Dermis lymphatic vessel endothelial cell (primary cell): ENCODE data around the gene ZNF773. TPM values are rescaled to one million over a fixed set of nuclear protein-coding genes. Genes with fewer than 3 reads are reported as not detected.

Experiments
- total RNA-seq: library from RNA; depleted of rRNA; stranded (reverse); fragments of >200 nt; gene quantifications from 2 replicates; pipeline ENCODE4 v1.2.1, GENCODE V29; 2014

Gene ZNF773
- 8.6 and 11.6 TPM in 2 replicates for total RNA-seq

DNA sequence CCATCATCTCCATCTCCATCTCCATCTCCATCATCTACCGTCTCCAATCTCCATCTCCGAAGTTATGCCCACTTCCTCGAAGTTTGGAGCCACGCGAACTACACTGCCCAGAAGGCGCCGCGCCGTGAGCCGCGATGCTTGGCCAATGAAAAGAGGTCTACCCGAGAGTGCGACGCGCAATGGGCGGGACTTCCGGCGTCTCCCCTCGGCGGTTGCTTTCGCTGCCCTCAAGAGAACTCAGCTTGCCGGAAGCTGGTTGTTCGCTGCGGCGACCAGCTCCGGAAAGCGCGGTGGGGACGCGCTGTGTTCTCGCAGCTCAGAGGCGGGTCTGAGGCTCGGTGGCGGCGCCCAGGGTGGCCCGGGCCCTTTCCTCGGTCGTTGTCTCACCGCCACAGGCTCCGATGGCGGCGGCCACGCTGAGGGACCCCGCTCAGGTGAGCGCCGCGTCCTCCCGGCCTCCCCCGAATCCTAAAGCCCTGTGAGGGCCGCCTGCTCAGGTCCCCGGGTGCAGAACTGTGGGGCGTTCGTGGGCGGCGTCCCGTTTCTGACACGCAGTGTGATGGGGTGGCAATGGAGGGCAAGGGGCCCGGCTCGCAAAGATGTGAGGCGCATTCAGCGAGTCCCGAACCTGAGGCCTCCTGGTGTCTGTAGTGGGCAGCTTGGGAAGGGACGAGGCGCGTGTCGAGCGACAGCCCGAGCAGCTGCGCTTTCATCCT lies at the start of gene ZNF773:
Gene ZNF773 (plus strand): TSS at position 259 of the 716 bp plus-strand sequence. CDS start 143 bp downstream, at position 402.

DNA sequence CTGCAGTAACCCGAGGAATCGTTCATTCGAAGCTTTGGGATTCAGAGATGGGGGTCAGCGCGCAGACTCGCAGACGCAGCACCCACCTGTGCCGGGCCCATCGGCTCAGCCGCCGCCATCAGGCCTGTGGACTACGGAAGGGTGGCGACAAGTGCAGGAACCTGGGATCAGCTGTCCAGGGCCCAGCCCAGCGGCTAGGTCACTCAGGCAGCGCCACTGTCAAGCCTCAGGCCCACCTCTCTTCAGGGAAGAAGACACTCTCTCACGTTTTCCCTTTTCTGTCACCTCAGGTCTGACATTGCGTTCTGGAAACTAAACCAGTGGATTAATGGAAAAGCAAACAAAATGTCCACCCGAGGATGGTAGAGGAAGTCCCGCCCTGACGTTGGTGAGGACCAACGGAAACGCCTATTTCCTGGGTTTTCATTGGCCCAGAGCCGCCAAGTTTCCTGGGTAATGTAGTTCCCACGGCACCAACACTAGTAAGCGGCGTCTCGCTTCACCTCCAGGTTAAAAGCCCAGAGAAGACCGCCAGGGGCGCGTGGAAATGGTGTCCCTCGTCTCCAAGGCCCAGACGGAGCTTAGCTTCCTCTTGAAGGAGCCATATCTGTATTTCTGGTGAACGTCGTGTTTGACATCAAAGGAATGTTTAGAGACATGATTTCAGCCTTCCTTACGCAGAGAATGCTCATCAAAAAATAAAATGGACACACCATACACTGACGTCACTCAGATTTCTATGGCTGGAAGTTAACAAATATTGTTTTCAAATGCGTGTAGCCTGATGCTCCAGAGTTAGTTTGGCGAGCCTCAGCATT lies 22.3 kb upstream of the ZNF773 start, which contains the start of gene ZNF772:
Gene ZNF772 (minus strand): TSS at position 376 of the 818 bp plus-strand sequence. CDS start 257 bp downstream, at position 119.

DNA sequence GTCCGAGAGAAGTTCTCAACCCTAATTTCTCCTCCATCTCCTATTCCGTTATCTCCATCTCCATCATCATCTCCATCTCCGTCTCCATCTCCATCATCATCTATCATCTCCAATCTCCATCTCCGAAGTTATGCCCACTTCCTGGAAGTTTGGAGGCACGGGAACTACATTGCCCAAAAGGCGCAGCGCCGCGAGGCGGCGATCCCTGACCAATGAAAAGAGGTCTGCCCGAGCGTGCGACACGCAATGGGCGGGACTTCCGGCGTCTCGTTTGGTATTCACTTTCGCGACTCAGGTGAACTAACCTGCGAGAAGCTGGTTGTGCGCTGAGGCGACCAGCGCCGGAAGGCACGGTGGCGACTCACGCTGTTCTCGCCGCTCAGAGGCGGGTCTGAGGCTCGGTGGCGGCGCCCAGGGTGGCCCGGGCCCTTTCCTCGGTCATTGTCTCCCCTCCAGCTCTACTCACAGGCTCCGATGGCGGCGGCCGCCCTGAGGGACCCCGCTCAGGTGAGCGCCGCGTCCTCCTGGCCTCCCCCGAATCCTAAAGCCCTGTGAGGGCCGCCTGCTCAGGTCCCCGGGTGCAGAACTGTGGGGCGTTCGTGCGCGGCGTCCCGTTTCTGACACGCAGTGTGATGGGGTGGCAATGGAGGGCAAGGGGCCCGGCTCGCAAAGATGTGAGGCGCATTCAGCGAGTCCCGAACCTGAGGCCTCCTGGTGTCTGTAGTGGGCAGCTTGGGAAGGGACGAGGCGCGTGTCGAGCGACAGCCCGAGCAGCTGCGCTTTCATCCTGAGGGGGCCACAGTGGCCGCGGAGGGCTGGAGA lies 12.1 kb upstream of the ZNF773 start, which contains the start of gene ZNF419:
Gene ZNF419 (plus strand): TSS at position 274 of the 822 bp plus-strand sequence. CDS start 201 bp downstream, at position 475.

DNA sequence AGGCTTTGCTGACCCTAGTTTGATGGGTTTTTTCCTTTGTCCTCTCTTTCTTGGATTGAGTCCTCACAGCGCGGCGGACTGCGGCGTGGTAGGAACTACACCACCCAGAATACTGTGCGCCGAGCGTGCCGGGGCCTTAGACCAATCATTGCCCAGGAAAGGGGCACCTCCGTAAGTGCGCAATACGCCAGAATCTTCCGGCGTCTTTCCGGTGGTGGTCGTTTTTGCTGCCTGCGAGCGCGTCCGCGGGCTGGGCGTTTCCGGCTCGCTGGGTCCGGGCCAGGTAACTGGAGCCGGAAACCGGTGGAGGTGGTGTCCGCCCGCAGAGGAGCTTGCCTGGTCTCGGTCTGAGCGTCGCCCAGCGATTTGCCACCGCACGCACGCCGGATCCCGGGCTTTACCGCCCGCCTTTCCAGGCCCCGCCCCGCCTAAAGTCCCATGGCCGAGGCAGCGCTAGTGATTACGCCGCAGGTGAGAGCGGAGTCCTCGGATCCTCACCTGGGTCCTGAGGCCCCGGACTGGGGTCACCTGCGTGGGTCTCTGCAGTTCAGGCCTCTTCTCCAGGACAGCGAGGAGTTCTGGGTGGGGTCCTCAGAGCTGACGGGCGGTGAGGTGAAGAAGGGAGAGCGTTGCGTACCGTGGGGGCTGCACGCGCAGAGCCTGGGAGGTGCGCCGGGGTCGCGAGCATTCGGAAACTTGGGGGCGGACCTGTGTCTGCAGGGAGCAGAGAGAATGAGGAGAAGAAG lies 27.6 kb downstream of the ZNF773 start, which contains the start of gene ZNF549:
Gene ZNF549 (plus strand): TSS at position 221 of the 746 bp plus-strand sequence. CDS start 218 bp downstream, at position 439.

Other genes with a start within 250 kb of the ZNF773 start
- 46.2 and 64.4 TPM in 2 replicates for gene ZNF460, start 219.5 kb upstream of the ZNF773 start, total RNA-seq
- 7.9 and 12.2 TPM in 2 replicates for gene ZNF543, start 179.5 kb upstream of the ZNF773 start, total RNA-seq
- 9.4 and 12.2 TPM in 2 replicates for gene ZNF304, start 148.7 kb upstream of the ZNF773 start, total RNA-seq
- 10.3 and 11.3 TPM in 2 replicates for gene TRAPPC2B, start 136.4 kb upstream of the ZNF773 start, total RNA-seq
- gene ZNF547, start 136.4 kb upstream of the ZNF773 start, total RNA-seq = 2.6 and 2.9 TPM in 2 replicates
- gene ZNF548, start 110.1 kb upstream of the ZNF773 start, total RNA-seq = 11.9 and 16.6 TPM in 2 replicates
- 11.5 and 13.0 TPM in 2 replicates for gene ZNF17, start 88.8 kb upstream of the ZNF773 start, total RNA-seq
- 8.8 and 11.1 TPM in 2 replicates for gene ZNF749, start 64.6 kb upstream of the ZNF773 start, total RNA-seq
- gene VN1R1, start 42.8 kb upstream of the ZNF773 start, total RNA-seq = 0.11 and 0.17 TPM in 2 replicates
- gene ZNF772, start 22.4 kb upstream of the ZNF773 start, total RNA-seq = 10.9 and 17.6 TPM in 2 replicates
- gene ZNF419, start 12.2 kb upstream of the ZNF773 start, total RNA-seq = 7.6 and 10.5 TPM in 2 replicates
- gene ZNF549, start 27.4 kb downstream of the ZNF773 start, total RNA-seq = 4.1 and 5.5 TPM in 2 replicates
- gene ZNF550, start 59.9 kb downstream of the ZNF773 start, total RNA-seq = 6.6 and 8.3 TPM in 2 replicates
- gene ZNF416, start 79.0 kb downstream of the ZNF773 start, total RNA-seq = 3.6 and 5.2 TPM in 2 replicates
- gene ZIK1, start 84.2 kb downstream of the ZNF773 start, total RNA-seq = 2.6 and 4.5 TPM in 2 replicates
- gene ZNF530, start 99.9 kb downstream of the ZNF773 start, total RNA-seq = 3.5 and 4.4 TPM in 2 replicates
- gene ZNF134, start 114.3 kb downstream of the ZNF773 start, total RNA-seq = 18.7 and 23.5 TPM in 2 replicates
- 9.0 and 12.5 TPM in 2 replicates for gene ZNF211, start 133.2 kb downstream of the ZNF773 start, total RNA-seq
- not detected in 2 replicates for gene ZSCAN4, start 169.0 kb downstream of the ZNF773 start, total RNA-seq
- 6.0 and 9.4 TPM in 2 replicates for gene ZNF551, start 182.0 kb downstream of the ZNF773 start, total RNA-seq
- gene ZNF154, start 209.3 kb downstream of the ZNF773 start, total RNA-seq = under 0.01 and 0.11 TPM in 2 replicates
- gene ZNF671, start 227.7 kb downstream of the ZNF773 start, total RNA-seq = 4.9 and 5.5 TPM in 2 replicates
- 17.7 and 18.0 TPM in 2 replicates for gene ZNF776, start 246.9 kb downstream of the ZNF773 start, total RNA-seq